NCI-H2107 (cell line): ENCODE measurements around the gene RASSF8.
"Not testable (repeated sequence)": the region's sequence is repeated elsewhere in the genome, so short reads cannot be mapped to it uniquely, and the experiment has no call there.

Source experiments
- DNase-seq: peaks from one replicate; lab custom pipeline; 2025; lab: John Stamatoyannopoulos, UW

RASSF8 gene

GRCh38 chr12:26030371-26030770, 71.9 kb downstream of the RASSF8 start:
- no peak for DNase-seq

DNA sequence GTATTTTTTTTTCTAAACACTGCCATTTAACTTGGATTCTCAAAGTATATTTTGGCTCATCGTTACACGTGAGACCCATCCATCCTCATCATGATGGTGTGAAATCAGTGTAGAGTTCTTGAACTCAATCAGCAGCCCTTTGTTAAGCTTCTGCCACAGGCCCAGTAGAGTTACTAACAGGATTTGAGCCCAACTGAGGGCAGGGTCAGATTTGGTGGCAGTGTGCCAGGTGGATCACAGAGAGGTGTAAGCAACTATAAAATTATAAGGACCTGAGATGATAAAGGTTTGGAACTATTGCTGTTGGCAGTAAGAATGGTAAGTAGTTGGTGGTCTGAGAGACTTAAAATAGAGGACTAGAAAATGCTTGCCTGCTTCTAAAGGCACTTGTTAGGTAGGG, 72.8 kb downstream of the RASSF8 start:
- DNase-seq: no peak

- DNase-seq: no peak
These were observed 73.3 kb downstream of the RASSF8 start for GRCh38 chr12:26031827-26032226.

DNA sequence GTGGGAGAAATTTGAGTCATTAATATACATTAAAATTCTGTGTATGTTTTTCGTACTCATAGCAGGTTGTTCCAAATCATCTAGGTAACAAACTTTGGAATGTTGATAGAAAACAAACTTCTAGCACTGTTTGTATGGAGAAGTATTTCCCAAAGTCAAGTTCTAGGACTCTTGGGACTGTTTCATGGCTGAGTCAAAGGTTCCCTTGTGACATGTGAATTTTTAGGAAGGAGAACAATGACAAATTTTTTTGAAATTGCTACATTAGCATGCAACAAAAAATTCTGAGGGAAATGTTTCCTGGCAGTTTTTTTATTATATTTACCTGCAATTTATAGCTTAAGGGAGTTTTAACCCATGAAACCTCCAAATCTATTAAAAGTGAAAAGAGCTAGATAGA, 73.8 kb downstream of the RASSF8 start:
- DNase-seq: no peak

GRCh38 chr12:26032719-26033241, 74.3 kb downstream of the RASSF8 start:
- no peak for DNase-seq

DNA sequence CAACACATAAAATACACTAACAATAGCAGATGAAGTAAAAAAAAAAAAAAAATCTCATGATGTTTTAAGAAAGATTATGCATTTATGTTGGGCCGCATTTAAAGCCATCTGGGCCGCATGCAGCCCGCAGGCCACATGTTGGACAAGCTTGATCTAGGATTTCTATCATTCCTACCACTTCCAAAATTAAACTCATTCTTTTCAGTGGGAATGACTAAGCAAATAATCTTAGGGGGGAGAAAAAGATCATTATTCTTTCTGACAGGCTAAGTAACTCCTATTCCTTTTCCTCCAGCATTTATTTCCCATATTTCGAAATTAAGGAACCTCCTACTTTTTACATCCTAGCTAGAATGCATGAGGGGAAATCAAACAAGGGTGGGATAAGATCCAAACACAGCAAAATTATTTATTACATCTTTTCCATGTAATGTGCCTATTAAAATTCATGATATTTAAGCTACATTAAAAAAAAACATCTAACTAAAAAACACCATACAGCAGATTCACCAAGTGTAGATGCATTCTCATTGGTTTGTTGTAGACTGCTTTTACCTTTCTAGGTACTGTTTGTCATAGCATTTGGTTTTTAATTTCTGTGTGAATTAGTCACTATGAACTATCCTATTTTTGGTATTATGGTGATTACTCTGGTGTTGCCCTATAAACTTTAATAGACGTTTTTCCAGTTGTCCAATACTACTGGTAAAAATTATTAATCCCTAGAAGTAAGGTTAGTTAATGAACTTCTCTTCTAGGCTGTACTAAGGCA, 76.1 kb downstream of the RASSF8 start:
- no peak for DNase-seq

- no peak for DNase-seq
These were observed 78.4 kb downstream of the RASSF8 start for GRCh38 chr12:26036877-26037276.

DNA sequence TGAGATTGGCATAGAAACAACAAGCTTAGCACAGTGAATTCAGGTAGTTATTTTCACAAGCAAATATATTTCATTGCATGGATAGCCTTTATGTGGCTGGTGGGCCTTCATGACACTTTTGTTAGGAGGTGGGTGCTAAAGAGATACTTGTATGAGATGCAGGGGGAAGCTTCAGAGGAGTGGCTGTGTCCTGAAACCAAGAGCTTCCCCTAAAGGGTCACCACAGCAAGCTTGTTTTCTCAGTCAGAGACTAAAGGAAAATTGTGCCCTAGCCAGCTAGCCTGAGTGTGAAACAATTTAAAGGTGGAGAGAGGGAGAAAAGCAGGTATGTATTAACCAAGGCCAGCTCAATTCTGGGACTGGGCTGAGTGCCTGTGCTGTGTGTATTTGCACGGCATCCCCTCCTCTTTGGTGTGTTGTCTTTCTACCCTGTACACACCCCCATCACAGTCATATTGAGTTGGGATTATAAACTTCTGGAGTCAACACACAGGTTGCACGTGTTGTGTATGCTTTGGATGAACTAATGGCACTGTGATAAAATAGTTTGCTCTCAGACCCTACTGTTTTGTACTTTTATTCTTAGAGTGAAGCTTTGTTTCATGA, 79.2 kb downstream of the RASSF8 start:
- no peak for DNase-seq

GRCh38 chr12:26042645-26043044, 84.2 kb downstream of the RASSF8 start:
- DNase-seq: no peak

- no peak for DNase-seq
These were observed 84.9 kb downstream of the RASSF8 start for GRCh38 chr12:26043135-26044006.

DNA sequence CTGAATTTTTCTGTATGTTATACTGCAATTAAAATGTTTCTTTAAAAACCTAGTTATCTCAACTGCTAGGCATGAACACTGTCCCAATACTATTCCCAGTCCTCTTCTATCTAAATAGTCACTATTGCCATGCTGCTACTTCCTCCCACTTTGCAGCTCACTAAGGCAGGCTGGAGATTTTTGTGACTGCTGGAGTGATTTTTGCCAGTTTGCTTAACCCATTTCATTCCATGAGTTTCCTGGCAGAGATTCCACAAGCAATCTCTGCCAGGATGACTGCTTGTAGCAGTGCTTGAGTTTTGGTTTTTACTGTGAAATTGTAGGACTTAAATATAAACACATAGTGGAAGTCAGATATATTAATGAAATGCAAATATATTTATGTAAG, 85.5 kb downstream of the RASSF8 start:
- DNase-seq: no peak

DNA sequence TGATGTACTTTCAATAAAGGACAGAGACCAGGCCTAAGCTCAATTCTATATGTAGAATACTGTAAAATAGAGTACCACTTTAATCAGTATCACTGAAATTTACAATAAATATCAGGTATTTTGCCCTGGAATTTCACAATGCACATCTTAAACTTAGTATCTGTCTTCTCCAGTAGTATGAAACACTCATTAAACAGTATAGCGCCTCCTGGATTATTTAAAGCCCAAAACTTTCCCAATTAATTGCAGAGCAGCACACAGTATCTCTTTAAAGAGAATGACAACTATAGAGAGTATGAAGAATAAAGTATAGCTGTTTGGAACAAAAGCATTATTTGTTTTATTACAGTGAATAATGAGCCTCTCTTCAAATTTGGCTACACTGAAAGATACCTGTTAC, 86.1 kb downstream of the RASSF8 start:
- no peak for DNase-seq

GRCh38 chr12:26046203-26046602, 87.7 kb downstream of the RASSF8 start:
- DNase-seq: no peak

GRCh38 chr12:26046906-26047305, 88.4 kb downstream of the RASSF8 start:
- DNase-seq: no peak

- no peak for DNase-seq
These were observed 89.1 kb downstream of the RASSF8 start for GRCh38 chr12:26047401-26048226.

DNA sequence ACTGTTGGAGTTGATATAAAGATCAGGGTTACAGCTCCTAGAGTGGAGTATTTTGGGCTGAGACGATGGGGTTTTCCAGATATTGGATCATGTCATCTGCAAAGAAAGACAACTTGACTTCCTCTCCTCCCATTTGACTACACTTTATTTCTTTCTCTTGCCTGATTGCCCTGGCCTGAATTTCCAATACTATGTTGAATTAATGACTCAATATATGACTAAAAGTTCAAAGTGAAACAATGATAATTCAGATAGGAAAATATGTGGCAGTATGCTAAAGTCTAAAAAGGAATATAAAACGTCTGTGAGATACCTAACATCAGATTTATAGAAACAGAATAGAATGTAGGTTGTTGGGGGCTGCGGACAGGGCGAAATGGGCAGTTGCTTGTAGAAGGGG, 94.2 kb downstream of the RASSF8 start:
- no peak for DNase-seq

DNA sequence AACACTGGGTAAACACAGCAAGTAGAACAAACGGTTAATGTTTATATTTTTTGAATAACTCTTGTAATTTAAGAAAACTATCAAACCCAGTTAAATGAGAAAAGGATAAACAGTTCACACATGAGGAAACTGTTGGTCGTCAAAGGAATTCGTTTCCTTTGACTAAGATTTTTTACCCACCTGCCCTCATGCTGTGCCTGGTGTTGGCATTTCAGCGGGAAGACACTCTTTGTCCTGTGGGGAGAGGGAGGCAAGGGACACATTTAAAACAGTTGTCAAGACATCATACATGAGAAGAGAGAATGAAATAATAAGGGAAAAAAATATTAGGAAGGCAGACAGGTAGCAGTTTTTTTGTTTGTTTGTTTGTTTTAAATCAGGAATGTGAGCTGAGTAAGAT, 95.9 kb downstream of the RASSF8 start:
- no peak for DNase-seq

- no peak for DNase-seq
These were observed 96.6 kb downstream of the RASSF8 start for GRCh38 chr12:26055087-26055486.

DNA sequence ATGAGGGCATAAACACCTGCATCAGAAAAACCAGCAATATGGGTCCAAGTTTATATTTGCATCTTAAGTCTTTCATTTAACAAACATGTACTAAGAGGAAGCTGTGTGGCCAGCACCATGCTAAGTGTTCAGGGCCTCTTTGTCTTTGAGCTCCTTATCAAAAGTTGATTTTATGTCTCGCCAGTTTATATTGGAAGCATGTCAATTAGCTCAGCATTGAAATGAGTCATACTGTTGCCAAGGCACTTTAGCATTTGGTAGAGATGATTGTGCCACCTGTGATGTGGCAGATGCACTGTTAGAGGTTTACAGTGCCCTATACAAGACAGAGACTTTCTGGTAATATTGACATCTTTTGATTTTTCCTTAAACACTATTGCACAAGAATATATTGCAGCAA, 97.9 kb downstream of the RASSF8 start:
- DNase-seq: no peak

DNA sequence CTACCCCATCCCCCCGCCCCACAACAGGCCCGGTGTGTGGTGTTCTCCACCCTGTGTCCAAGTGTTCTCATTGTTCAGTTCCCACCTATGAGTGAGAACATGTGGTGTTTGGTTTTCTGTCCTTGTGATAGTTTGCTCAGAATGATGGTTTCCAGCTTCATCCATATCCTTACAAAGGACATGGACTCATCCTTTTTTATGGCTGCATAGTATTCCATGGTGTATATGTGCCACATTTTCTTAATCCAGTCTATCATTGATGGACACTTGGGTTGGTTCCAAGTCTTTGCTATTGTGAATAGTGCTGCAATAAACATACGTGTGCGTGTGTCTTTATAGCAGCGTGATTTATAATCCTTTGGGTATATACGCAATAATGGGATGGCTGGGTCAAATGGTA, 98.8 kb downstream of the RASSF8 start:
- not testable (repeated sequence) for DNase-seq

GRCh38 chr12:26058308-26058707, 99.8 kb downstream of the RASSF8 start:
- DNase-seq: no peak

- DNase-seq: no peak
These were observed 100.3 kb downstream of the RASSF8 start for GRCh38 chr12:26058818-26059217.
